GM18867 (cell line): ENCODE data around the gene FNDC8.
"Not testable (repeated sequence)": the region's sequence is repeated elsewhere in the genome, so short reads cannot be mapped to it uniquely, and the experiment has no call there.

Experiments used
- ATAC-seq: cut with Tn5 transposase; IDR thresholded peaks from one replicate; pipeline ENCODE4 v1.9.1; 2021; ENCODE audit warnings: mild to moderate bottlenecking, moderate library complexity; ENCODE audit not compliant: unreplicated experiment

The FNDC8 gene

GRCh38 chr17:35094902-35095301, 26.5 kb upstream of the FNDC8 start:
- ATAC-seq, result no peak

GRCh38 chr17:35095741-35096140, 25.7 kb upstream of the FNDC8 start:
- ATAC-seq, result no peak

- no peak for ATAC-seq
These were observed 23.6 kb upstream of the FNDC8 start for GRCh38 chr17:35097776-35098175.

- ATAC-seq, result no peak
These were observed 21.5 kb upstream of the FNDC8 start for GRCh38 chr17:35099908-35100307.

DNA sequence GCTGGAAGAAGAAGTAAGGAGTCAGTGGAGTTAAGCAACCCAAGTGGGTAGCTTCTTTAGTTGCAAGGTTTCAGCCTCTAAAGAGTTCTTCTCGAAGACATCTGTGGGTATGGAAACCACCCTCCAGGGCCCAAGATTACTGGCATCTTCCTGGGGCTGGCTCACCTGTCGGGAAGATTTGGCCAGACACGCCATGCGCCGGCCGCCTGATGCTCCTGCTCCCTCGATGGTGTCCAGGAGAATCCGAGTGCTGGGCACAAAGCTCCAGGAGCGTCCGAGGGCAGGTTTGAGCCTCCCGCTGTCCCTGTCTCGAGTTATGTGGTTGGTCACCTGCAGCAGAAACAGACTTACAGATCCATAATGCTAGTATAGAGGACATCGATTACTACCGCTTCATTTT, 20.4 kb upstream of the FNDC8 start:
- no peak for ATAC-seq

GRCh38 chr17:35101725-35102124, 19.7 kb upstream of the FNDC8 start:
- no peak for ATAC-seq

- no peak for ATAC-seq
These were observed 18.1 kb upstream of the FNDC8 start for GRCh38 chr17:35103271-35103670.

DNA sequence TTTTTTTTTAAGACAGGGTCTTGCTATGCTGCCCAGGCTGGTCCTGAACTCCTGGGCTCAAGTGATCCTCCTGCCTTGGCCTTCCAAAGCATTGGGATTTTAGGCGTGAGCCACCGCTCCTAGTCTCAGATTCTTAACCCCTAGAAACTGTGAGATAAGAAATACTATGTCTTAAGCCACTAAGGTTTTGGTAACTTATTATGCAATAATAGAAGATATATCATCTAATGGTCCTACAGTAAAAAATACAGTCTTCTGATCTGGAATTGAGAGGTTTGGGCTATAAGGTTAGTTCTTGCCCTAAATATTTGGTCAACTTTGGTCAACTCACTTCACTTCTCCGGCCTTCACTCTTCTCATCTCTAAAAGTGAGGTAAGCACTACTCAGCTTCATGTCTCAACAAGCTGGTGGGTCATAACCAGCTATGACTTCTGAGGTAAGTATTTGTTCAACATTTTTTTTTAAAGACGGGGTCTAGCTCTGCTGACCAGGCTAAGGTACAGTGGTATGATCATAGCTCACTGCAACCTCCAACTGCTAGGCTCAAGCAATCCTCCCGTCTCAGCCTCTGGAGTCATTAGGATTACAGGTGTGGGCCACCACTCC, 16.5 kb upstream of the FNDC8 start:
- ATAC-seq, result no peak

DNA sequence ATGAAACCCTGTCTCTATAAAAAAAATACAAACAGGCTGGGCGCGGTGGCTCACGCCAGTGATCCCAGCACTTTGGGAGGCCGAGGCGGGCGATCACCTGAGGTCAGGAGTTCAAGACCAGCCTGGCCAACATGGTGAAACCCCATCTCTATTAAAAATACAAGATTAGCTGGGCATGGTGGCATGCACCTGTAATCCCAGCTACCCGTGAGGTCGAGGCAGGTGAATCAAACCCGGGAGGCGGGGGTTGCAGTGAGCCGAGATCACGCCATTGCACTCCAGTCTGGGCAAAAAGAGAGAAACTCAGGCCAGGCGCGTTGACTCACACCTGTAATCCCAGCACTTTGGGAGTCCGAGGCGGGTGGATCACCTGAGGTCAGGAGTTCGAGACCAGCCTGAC, 10.6 kb upstream of the FNDC8 start:
- ATAC-seq, result not testable (repeated sequence)

DNA sequence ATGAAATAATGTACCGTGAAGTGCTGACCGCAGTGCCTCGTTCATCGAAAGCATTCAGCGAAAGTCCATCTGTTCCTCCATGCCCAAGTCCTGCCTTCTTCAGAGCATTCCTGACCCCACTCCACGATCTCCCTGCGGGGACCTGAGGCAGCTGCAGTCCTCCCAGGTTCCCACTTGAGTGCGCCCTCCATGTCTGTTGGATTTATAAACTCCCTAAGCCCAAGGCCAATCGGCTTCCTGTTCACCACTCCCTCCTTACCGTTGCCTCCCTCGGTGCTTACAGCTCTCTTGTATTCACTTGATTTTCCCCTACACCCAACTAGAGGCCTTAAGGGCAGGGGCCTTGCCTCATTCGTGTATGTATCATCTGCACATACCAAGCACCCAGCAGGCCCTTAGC, 4.6 kb upstream of the FNDC8 start:
- ATAC-seq, result no peak

DNA sequence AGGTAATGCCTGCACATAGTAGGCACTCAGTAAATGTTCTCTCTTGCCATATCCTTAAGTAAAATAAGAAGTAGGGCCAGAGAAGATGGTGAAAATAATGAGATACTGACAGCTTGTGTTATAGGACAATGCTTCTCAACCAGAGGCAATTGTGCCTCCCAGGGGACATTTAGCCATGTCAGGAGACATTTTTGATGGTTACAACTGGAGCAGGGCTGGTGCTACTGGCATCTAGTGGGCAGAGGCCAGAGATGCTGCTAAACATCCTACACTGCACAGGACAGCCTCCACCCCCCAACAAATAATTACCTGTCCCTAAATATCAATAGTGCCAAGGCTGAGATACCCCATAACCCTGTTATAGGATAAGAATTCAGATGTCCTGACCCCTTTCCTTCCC, 3.4 kb upstream of the FNDC8 start:
- no peak for ATAC-seq

DNA sequence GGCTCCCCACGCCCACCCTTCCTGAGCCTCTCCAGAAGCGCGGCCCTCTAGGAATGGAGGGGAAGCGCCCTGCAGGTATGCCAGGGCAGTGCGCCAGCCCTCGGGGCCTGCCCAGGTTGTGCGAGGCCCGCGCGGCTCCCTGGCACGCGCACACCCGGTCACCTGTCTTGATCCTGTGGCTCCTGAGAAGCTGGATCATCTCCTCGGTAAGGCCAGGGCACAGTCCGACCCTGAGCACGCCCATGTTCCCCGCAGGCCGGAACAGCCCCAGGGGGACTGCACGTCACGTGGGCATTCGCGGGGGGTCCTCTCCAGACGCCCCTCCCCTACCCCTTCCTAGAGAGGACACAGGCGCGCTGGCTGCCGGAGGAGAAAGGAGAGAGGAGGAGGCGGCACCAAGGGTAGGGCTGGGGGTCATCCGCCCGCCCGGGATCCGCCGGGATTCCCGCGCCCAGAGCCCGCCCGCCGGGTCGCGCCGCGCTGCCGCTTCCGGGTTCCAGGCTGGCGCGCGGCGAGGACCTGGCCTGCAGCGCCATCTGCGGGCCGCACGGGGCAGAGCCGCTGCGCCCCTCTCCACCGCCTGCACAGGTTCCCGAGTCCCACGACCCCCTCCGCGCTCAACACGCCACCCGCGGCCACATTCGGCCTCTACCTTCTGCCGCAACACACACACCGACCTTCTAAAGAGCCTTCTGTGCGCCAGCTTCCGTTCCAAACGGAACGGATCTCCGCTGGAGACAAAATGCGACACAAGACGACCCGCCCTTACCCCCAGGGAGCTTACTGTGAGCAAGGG, 1.8 kb upstream of the FNDC8 start, which contains the start of gene RAD51D:
Gene RAD51D (minus strand): TSS at position 491 of the 796 bp plus-strand sequence. CDS start 247 bp downstream, at position 244.
- peak; percentile 85 for ATAC-seq

GRCh38 chr17:35127751-35128514, 6.5 kb downstream of the FNDC8 start:
- ATAC-seq, result no peak

GRCh38 chr17:35129154-35129972, 7.9 kb downstream of the FNDC8 start:
- no peak for ATAC-seq

GRCh38 chr17:35129973-35130351, 8.5 kb downstream of the FNDC8 start:
- ATAC-seq, result no peak

- no peak for ATAC-seq
These were observed 9.0 kb downstream of the FNDC8 start for GRCh38 chr17:35130392-35130791.

GRCh38 chr17:35132099-35132498, 10.7 kb downstream of the FNDC8 start:
- ATAC-seq, result no peak

GRCh38 chr17:35132816-35133550, 11.6 kb downstream of the FNDC8 start:
- ATAC-seq, result no peak

- no peak for ATAC-seq
These were observed 13.9 kb downstream of the FNDC8 start for GRCh38 chr17:35135322-35135721.

GRCh38 chr17:35138218-35138617, 16.8 kb downstream of the FNDC8 start:
- ATAC-seq, result no peak
